Measurements from ENCODE around the gene KCNT2. TPM values are rescaled to one million over a fixed set of nuclear protein-coding genes. Genes with fewer than 3 reads are reported as not detected.

Gene KCNT2
- total and polyA plus RNA-seq, 10 of the 15 experiments (the other 5 are each of a cell fraction or from before 2014, with no cell fraction given): not detected

DNA sequence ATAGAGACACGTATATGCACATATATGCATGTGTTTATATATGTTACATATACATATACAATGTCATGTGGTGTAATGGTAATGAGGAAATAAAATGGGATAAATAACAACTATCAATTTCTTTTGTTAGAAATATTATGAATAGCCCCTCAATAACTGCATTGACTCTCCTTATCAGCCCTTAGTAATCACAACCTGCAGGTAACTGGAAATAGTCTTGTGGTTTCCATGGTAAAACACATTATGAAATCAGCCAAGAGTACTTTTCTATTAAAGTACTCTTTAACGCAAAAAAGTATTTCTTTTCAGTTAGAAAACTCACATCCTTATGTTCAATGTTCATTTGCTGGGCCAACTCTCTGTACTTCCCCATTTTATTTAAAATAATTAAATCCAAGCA is 105.8 kb downstream of the KCNT2 start:
- DNase-seq (ENCODE audit: low read depth, low spot score) (no peak), FAIRE-seq (no peak), ATAC-seq (no peak)
- H3K4me1 ChIP-seq (ENCODE audit: control insufficient read depth, insufficient read depth, low read length): no peaks in the 10 kb centered on the region
- H3K9me3 ChIP-seq (replicated peaks; ENCODE audit: control insufficient read depth, insufficient read depth, low read length): no peaks in the 10 kb centered on the region
- SMC1A ChIA-PET (ENCODE audit: uncharacterized antibody, unreplicated experiment): no interaction called here
- 21% methylated on average over 2 of the region's 2 CpGs for WGBS (ENCODE audit: insufficient coverage, insufficient replicate concordance, low lambda C conversion rate, missing lambda C conversion rate)
- H3K9ac ChIP-seq (ENCODE audit: control insufficient read depth, insufficient read depth, low read length): no peak overlapping the region
- in situ Hi-C loops (cut with MboI): no loop called here
- H3K27ac ChIP-seq (ENCODE audit: control insufficient read depth, insufficient read depth): no peak overlapping the region
- BruUV-seq (replicated peaks): no TSS peak
- CTCF ChIA-PET: no interaction called here
- H2AFZ ChIP-seq (ENCODE audit: control insufficient read depth, low read depth, low read length): no peak overlapping the region
- no peaks in the 10 kb centered on the region for H4K20me1 ChIP-seq (ENCODE audit: control insufficient read depth, insufficient read depth)
- no peaks in the 10 kb centered on the region for H3K36me3 ChIP-seq (ENCODE audit: control insufficient read depth in 2 of 2, insufficient read depth in 2 of 2, low read length in 1 of 2)
- intact Hi-C loops (cut with micrococcal nuclease; ENCODE audit: unreplicated experiment): no loop called here
- no peak overlapping the region for H3K4me2 ChIP-seq (ENCODE audit: control insufficient read depth, insufficient read depth)
- no peaks in the 10 kb centered on the region for H3K79me2 ChIP-seq (ENCODE audit: control insufficient read depth, insufficient read depth, low read length)
- POLR2A ChIA-PET: no interaction called here
- RAD21 ChIA-PET (ENCODE audit: unreplicated experiment): no interaction called here
- no peak overlapping the region for H3K4me3 ChIP-seq
- H3K27me3 ChIP-seq (replicated peaks in 1 of 2; ENCODE audit: control insufficient read depth in 2 of 2, insufficient read depth in 2 of 2, low read length in 1 of 2): no peaks in the 10 kb centered on the region
- TF ChIP-seq STAT3 (IDR thresholded peaks at IDR 0.05; ENCODE audit: low read depth, low read length): no peak
- TF ChIP-seq, protein P1, sequence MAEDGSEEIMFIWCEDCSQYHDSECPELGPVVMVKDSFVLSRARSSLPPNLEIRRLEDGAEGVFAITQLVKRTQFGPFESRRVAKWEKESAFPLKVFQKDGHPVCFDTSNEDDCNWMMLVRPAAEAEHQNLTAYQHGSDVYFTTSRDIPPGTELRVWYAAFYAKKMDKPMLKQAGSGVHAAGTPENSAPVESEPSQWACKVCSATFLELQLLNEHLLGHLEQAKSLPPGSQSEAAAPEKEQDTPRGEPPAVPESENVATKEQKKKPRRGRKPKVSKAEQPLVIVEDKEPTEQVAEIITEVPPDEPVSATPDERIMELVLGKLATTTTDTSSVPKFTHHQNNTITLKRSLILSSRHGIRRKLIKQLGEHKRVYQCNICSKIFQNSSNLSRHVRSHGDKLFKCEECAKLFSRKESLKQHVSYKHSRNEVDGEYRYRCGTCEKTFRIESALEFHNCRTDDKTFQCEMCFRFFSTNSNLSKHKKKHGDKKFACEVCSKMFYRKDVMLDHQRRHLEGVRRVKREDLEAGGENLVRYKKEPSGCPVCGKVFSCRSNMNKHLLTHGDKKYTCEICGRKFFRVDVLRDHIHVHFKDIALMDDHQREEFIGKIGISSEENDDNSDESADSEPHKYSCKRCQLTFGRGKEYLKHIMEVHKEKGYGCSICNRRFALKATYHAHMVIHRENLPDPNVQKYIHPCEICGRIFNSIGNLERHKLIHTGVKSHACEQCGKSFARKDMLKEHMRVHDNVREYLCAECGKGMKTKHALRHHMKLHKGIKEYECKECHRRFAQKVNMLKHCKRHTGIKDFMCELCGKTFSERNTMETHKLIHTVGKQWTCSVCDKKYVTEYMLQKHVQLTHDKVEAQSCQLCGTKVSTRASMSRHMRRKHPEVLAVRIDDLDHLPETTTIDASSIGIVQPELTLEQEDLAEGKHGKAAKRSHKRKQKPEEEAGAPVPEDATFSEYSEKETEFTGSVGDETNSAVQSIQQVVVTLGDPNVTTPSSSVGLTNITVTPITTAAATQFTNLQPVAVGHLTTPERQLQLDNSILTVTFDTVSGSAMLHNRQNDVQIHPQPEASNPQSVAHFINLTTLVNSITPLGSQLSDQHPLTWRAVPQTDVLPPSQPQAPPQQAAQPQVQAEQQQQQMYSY (CRISPR knock-in tag; IDR thresholded peaks at IDR 0.05): no peak
- no peak for TF ChIP-seq ZNF24 (IDR thresholded peaks at IDR 0.05)
- no peak for TF ChIP-seq ZBED1 (IDR thresholded peaks at IDR 0.05; ENCODE audit: borderline replicate concordance)
- no peak for TF ChIP-seq SMAD1 (IDR thresholded peaks at IDR 0.05; ENCODE audit: low read depth, partially characterized antibody)
- TF ChIP-seq SREBF2 (IDR thresholded peaks at IDR 0.05; ENCODE audit: low read length): no peak
- TF ChIP-seq, protein P2, sequence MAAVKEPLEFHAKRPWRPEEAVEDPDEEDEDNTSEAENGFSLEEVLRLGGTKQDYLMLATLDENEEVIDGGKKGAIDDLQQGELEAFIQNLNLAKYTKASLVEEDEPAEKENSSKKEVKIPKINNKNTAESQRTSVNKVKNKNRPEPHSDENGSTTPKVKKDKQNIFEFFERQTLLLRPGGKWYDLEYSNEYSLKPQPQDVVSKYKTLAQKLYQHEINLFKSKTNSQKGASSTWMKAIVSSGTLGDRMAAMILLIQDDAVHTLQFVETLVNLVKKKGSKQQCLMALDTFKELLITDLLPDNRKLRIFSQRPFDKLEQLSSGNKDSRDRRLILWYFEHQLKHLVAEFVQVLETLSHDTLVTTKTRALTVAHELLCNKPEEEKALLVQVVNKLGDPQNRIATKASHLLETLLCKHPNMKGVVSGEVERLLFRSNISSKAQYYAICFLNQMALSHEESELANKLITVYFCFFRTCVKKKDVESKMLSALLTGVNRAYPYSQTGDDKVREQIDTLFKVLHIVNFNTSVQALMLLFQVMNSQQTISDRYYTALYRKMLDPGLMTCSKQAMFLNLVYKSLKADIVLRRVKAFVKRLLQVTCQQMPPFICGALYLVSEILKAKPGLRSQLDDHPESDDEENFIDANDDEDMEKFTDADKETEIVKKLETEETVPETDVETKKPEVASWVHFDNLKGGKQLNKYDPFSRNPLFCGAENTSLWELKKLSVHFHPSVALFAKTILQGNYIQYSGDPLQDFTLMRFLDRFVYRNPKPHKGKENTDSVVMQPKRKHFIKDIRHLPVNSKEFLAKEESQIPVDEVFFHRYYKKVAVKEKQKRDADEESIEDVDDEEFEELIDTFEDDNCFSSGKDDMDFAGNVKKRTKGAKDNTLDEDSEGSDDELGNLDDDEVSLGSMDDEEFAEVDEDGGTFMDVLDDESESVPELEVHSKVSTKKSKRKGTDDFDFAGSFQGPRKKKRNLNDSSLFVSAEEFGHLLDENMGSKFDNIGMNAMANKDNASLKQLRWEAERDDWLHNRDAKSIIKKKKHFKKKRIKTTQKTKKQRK (IDR thresholded peaks at IDR 0.05; ENCODE audit: low read depth, low read length): no peak
- TF ChIP-seq, protein P3, sequence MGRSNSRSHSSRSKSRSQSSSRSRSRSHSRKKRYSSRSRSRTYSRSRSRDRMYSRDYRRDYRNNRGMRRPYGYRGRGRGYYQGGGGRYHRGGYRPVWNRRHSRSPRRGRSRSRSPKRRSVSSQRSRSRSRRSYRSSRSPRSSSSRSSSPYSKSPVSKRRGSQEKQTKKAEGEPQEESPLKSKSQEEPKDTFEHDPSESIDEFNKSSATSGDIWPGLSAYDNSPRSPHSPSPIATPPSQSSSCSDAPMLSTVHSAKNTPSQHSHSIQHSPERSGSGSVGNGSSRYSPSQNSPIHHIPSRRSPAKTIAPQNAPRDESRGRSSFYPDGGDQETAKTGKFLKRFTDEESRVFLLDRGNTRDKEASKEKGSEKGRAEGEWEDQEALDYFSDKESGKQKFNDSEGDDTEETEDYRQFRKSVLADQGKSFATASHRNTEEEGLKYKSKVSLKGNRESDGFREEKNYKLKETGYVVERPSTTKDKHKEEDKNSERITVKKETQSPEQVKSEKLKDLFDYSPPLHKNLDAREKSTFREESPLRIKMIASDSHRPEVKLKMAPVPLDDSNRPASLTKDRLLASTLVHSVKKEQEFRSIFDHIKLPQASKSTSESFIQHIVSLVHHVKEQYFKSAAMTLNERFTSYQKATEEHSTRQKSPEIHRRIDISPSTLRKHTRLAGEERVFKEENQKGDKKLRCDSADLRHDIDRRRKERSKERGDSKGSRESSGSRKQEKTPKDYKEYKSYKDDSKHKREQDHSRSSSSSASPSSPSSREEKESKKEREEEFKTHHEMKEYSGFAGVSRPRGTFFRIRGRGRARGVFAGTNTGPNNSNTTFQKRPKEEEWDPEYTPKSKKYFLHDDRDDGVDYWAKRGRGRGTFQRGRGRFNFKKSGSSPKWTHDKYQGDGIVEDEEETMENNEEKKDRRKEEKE (IDR thresholded peaks at IDR 0.05): no peak
- TF ChIP-seq ZZZ3 (IDR thresholded peaks at IDR 0.05; ENCODE audit: control insufficient read depth, insufficient read length, low read depth): no peak
- no peak for TF ChIP-seq CEBPB (IDR thresholded peaks at IDR 0.05; ENCODE audit: borderline replicate concordance in 1 of 2, low read depth in 2 of 2, low read length in 2 of 2)
- TF ChIP-seq TCF12 (IDR thresholded peaks at IDR 0.05; ENCODE audit: low read depth, low read length): no peak
- TF ChIP-seq RELB (IDR thresholded peaks at IDR 0.05; ENCODE audit: low read depth): no peak

Data from GM12878 (cell line).